Fibroblast of pulmonary artery (primary cell): ENCODE data around the gene SCD.

Experiments used
- DNase-seq: peaks from one replicate; pipeline ENCODE4 v3.0.0-alpha.2; 2010; ENCODE audit warnings: low read depth
- H3K4me3 ChIP-seq: replicated peaks from 2 replicates; pipeline ENCODE4 v1.5.1; 2011; ENCODE audit warnings: low read depth, mild to moderate bottlenecking, control low read depth, low read length, moderate library complexity
- TF ChIP-seq, protein P1 (sequence below): IDR thresholded peaks from 2 replicates; pipeline ENCODE4 v1.5.1; 2011; ENCODE audit warnings: mild to moderate bottlenecking, control low read depth, low read length, inconsistent platforms; ENCODE audit errors: missing control alignments

Gene SCD

DNA sequence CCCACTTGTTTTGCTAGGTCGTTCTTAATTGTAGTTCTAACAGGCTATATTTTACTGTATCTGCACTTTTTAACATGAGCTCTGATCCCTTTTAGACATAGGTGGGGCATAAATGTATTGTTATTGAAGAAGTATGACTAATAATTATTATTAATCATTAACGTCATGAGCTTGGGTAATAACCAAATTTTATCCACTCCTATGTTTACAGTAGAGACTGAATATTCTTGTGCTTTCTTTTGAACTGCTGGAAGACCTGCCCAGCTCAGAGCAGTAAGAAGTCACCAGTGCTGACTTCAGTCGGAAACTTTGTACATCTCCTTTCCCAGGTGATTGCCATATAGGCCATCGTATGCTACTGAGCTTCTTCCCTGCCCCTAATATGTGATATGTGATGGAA is 35.7 kb upstream of the SCD start:
- DNase-seq: no peak
- H3K4me3 ChIP-seq: no peak overlapping the region
- TF ChIP-seq, protein P1, sequence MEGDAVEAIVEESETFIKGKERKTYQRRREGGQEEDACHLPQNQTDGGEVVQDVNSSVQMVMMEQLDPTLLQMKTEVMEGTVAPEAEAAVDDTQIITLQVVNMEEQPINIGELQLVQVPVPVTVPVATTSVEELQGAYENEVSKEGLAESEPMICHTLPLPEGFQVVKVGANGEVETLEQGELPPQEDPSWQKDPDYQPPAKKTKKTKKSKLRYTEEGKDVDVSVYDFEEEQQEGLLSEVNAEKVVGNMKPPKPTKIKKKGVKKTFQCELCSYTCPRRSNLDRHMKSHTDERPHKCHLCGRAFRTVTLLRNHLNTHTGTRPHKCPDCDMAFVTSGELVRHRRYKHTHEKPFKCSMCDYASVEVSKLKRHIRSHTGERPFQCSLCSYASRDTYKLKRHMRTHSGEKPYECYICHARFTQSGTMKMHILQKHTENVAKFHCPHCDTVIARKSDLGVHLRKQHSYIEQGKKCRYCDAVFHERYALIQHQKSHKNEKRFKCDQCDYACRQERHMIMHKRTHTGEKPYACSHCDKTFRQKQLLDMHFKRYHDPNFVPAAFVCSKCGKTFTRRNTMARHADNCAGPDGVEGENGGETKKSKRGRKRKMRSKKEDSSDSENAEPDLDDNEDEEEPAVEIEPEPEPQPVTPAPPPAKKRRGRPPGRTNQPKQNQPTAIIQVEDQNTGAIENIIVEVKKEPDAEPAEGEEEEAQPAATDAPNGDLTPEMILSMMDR: no peak

DNA sequence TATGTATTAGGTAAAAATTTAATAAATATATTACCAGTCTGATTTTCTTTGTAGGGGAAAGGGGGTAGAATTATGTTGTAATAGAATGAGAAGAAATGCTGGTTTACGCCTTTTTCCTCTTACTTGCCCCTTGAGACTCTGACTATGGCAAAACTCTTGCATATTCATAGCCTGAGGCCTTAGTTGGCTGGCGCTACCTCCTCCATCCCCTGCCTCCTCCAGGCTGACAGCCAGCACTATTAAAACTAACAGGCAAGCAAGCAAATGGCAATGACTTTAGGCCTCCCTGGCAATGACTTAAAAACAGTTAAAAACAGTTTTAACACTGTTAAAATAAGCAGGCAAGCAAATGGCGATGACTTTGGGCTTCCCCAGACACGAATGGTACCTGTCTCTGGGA is 31.4 kb upstream of the SCD start:
- H3K4me3 ChIP-seq: no peak overlapping the region
- DNase-seq: no peak
- TF ChIP-seq, protein P1: no peak

DNA sequence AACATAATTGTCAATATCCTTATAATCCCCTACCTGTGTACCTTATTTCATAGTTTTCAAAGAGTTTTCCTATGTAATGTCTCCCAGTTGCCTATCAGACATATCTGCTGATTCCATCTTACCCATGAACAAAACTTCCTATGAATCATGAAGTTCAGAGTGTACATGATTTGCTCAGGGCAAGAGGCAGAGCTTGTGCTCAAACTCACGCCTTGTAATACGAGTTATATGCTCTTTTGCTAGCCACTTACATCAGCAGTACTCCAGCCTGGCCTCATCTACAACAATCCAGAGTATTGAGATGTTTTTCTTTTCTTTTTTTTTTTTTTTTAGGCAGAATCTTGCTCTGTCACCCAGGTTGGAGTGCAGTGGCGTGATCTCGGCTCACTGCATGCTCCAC is 28.8 kb upstream of the SCD start:
- H3K4me3 ChIP-seq: no peak overlapping the region
- TF ChIP-seq, protein P1: no peak
- DNase-seq: no peak

- no peak for DNase-seq
- TF ChIP-seq, protein P1: no peak
- H3K4me3 ChIP-seq: no peak overlapping the region
Observed at GRCh38 chr10:100319707-100320402, 27.2 kb upstream of the SCD start.

DNA sequence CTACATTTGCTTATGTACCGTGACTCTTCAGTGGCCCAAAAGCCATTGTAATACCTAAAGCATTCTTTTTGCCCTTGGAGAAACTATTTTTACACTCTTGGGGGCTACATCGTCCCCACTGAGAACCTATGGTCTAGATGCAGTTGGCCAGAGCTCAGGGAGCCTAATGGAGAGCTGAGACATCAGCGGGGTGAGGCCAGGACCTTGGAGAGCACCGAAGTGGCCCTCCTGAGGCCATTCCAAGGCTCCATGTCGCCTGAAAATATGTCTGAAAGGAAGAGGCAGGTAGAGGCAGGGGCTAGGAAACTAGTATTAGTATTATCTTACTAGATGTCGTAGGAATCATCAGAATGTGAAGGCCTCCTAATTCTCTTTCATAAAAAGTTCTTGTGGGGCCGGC is 21.9 kb upstream of the SCD start:
- H3K4me3 ChIP-seq: no peak overlapping the region
- DNase-seq: no peak
- TF ChIP-seq, protein P1: no peak

DNA sequence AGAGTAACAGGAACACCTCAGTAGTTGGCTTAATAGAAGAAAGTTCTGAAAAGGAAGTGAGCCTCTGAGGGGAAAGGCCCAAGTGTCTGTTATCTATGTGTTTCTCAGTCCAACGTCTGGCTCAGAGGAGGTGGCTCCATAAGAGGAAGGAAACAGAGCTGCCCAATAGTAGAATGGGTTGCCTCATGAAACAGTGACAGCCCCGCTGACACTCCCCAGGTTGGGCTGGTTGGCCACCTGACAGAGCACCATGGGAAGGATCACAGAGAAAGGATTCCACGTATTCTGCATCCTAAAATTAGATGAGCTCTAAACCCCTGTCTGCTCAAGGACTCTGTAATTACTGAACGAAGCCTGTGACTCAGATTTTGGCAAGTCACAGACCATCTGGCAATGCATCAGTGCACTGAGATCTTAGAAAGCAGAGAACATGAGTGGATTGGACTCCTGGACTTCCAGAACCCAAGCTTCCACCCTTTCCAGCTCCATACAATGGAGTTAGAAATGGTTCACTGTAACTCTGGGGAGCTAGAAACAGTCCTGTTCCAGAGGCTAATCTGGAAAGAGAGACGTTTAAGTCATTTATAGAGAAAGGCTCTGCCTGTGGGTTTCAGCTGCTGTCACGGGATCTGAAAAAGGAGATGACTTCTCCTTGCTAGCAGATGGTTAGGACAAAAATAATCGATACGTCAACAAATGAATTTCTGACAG is 19.9 kb upstream of the SCD start:
- DNase-seq: no peak
- H3K4me3 ChIP-seq: no peak overlapping the region
- TF ChIP-seq, protein P1: no peak

DNA sequence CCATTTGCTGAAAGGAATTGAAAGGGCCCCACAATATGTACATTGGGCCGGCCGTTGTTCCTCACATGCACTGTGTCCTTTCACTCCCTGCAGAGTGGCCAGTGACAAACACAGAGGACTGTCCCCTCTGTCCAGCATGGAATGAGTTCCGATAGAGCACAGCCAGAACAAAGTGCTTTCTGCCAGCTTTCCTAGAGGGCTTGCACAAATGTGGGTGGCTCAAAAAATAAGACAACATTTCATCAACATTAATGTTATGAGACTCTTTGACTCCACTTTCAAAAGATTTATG is 19.4 kb upstream of the SCD start:
- no peak overlapping the region for H3K4me3 ChIP-seq
- DNase-seq: no peak
- TF ChIP-seq, protein P1: no peak
